Measurements from ENCODE around the gene SMCO4.
A peak's percentile ranks its signal among the peaks of the same experiment; 100 is the strongest.

SMCO4 gene

GRCh38 chr11:93507517-93507916 lies 35.7 kb downstream of the SMCO4 start:
- no peak for DNase-seq (ENCODE audit: low read depth)
- TF ChIP-seq CTCF (IDR thresholded peaks at IDR 0.05; ENCODE audit: low read length, missing control alignments) = no peak
- H3K4me3 ChIP-seq (replicated peaks; ENCODE audit: low read depth, low read length) = no peak overlapping the region

DNA sequence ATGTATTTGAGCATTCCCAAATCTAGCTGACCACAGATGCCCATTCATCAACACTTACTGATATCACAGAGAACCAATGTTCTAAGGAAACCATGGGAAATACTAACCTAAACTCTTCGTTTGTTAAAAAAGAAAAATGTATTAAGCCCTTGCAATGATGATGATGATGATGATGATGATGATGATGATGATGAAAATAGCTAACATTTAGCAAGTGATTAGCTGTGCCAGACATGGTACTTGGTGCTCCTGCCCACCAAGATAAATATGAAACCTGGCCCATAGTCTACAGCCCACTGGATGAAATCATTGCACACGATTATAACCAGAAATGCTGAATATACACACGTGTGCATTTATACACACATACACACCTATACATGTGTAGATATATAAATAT lies 37.5 kb downstream of the SMCO4 start:
- no peak for DNase-seq (ENCODE audit: low read depth)
- no peak for TF ChIP-seq CTCF (IDR thresholded peaks at IDR 0.05; ENCODE audit: low read length, missing control alignments)
- no peak overlapping the region for H3K4me3 ChIP-seq (replicated peaks; ENCODE audit: low read depth, low read length)

- TF ChIP-seq CTCF (IDR thresholded peaks at IDR 0.05; ENCODE audit: low read length, missing control alignments) = no peak
Measured at GRCh38 chr11:93504110-93505095, 38.8 kb downstream of the SMCO4 start.

DNA sequence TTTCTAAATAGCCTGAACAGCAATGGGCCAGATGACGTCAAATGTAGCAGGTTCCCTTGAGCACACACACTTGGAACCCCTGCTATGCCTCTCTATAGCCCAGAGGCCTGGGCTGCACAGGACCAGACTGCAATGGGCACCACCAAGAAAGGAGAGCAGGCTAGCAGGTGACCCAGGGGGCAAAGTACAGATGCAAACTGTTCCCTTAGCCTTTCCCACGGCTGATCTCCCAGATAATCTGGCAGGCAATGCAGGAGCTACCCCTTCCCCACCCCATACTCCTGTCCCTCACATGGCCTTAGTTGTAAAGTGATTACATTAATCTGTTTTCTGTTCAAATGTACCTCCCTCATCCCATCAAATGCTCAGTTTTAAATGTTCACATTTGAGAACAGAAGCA lies 41.3 kb downstream of the SMCO4 start:
- no peak for TF ChIP-seq CTCF (IDR thresholded peaks at IDR 0.05; ENCODE audit: low read length, missing control alignments)
- DNase-seq (ENCODE audit: low read depth) = no peak
- no peak overlapping the region for H3K4me3 ChIP-seq (replicated peaks; ENCODE audit: low read depth, low read length)

More at GRCh38 chr11:93504110-93505095, 38.8 kb downstream of the SMCO4 start:
- no peak overlapping the region for H3K4me3 ChIP-seq (replicated peaks; ENCODE audit: low read depth, low read length)
- no peak for DNase-seq (ENCODE audit: low read depth)

- TF ChIP-seq CTCF (IDR thresholded peaks at IDR 0.05; ENCODE audit: low read length, missing control alignments) = no peak
- no peak overlapping the region for H3K4me3 ChIP-seq (replicated peaks; ENCODE audit: low read depth, low read length)
- DNase-seq (ENCODE audit: low read depth) = no peak
Measured at GRCh38 chr11:93500759-93501158, 42.4 kb downstream of the SMCO4 start.

DNA sequence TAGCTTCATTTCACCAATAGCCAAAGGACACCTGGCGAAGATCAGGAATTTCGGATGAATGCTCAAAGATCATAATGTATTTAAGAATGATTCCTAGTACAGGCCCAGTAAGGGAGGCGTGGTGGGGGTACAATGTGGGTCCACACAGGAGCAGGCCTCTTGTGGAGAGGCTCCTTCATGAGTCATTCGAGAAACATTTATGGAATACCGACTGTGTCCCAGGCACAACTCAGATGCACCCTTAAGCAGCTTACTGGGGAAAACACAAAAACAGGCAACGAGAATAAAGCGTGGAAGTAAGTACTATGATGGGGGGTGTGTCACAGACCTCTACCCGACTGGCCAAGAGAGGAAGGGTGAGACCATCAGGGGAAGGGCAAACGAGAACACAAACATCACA lies 44.5 kb downstream of the SMCO4 start:
- DNase-seq (ENCODE audit: low read depth) = peak; percentile 39
- no peak overlapping the region for H3K4me3 ChIP-seq (replicated peaks; ENCODE audit: low read depth, low read length)
- no peak for TF ChIP-seq CTCF (IDR thresholded peaks at IDR 0.05; ENCODE audit: low read length, missing control alignments)
